ENCODE data around the gene SYNGR3.

SYNGR3 gene

DNA sequence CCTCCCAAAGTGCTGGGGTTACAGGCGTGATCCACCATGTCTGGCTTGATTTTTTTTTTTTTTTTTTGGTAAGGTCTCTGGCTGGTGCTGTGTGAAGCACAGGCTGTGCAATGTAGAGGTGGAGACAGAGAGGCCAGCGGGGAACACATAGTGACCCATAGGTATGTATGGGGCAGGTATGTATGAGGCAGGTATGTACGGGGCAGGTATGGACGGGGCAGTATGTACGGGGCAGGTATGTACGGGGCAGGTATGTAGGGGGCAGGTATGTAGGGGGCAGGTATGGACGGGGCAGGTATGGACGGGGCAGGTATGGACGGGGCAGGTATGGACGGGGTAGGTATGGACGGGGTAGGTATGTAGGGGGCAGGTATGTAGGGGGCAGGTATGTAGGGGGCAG is 40.3 kb upstream of the SYNGR3 start:
- TF ChIP-seq, protein P1, sequence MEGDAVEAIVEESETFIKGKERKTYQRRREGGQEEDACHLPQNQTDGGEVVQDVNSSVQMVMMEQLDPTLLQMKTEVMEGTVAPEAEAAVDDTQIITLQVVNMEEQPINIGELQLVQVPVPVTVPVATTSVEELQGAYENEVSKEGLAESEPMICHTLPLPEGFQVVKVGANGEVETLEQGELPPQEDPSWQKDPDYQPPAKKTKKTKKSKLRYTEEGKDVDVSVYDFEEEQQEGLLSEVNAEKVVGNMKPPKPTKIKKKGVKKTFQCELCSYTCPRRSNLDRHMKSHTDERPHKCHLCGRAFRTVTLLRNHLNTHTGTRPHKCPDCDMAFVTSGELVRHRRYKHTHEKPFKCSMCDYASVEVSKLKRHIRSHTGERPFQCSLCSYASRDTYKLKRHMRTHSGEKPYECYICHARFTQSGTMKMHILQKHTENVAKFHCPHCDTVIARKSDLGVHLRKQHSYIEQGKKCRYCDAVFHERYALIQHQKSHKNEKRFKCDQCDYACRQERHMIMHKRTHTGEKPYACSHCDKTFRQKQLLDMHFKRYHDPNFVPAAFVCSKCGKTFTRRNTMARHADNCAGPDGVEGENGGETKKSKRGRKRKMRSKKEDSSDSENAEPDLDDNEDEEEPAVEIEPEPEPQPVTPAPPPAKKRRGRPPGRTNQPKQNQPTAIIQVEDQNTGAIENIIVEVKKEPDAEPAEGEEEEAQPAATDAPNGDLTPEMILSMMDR (IDR thresholded peaks at IDR 0.05; ENCODE audit: low read length): no peak
- no peak for TF ChIP-seq EZH2 (optimal IDR thresholded peaks at IDR 0.05; ENCODE audit: low read depth, low read length)
- TF ChIP-seq EZH2phosphoT487 (IDR thresholded peaks at IDR 0.05; ENCODE audit: low read length): no peak
- peaks cover 13% of the 10 kb centered on the region for H3K27me3 ChIP-seq (replicated peaks; ENCODE audit: insufficient read depth, low read length)
- H2AFZ ChIP-seq (ENCODE audit: low read length): no peak overlapping the region
- H3K9me3 ChIP-seq (replicated peaks; ENCODE audit: insufficient read depth, low read length): no peaks in the 10 kb centered on the region
- no peaks in the 10 kb centered on the region for H4K20me1 ChIP-seq (ENCODE audit: insufficient read depth, low read length)
- H3K4me1 ChIP-seq (ENCODE audit: low read length): no peaks in the 10 kb centered on the region
- H3K4me2 ChIP-seq (ENCODE audit: low read depth, low read length): no peak overlapping the region
- no peaks in the 10 kb centered on the region for H3F3A ChIP-seq (ENCODE audit: insufficient read depth, low read length)
- no peaks in the 10 kb centered on the region for H3K36me3 ChIP-seq (replicated peaks; ENCODE audit: insufficient read depth, low read length)
- no peaks in the 10 kb centered on the region for H3K79me2 ChIP-seq (ENCODE audit: low read length)
- no peak overlapping the region for H3K4me3 ChIP-seq (ENCODE audit: low read length)
- H3K9ac ChIP-seq (ENCODE audit: low read length): no peak overlapping the region
- no peak overlapping the region for H3K27ac ChIP-seq (ENCODE audit: low read length)
- no peak for DNase-seq
- H3K9me2 ChIP-seq (replicated peaks; ENCODE audit: insufficient read depth, low read length): no peaks in the 10 kb centered on the region

DNA sequence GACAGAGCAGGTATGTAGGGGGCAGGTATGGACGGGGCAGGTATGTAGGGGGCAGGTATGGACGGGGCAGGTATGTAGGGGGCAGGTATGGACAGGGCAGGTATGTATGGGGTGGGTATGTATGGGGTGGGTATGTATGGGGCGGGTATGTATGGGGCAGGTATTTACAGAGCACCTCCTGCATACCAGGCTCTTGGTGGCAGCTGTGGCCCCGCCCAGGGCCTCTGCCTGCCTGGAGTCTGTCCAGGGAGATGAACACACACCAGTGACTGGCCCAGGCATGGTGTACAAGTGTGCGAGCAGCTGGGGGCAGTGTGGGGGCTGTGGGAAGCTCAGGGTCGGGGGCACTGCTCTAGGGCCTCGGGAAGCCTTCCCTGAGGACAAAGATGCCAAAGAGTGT is 39.7 kb upstream of the SYNGR3 start:
- Histone ChIP-seq H3K36me3 (replicated peaks; ENCODE audit: insufficient read depth, low read length) (no peaks in the 10 kb centered on the region), H3K4me2 (ENCODE audit: low read depth, low read length) (no peak overlapping the region), H3K79me2 (ENCODE audit: low read length) (no peaks in the 10 kb centered on the region), H2AFZ (ENCODE audit: low read length) (no peak overlapping the region), H4K20me1 (ENCODE audit: insufficient read depth, low read length) (no peaks in the 10 kb centered on the region), H3K27ac (ENCODE audit: low read length) (no peak overlapping the region), H3K9me2 (replicated peaks; ENCODE audit: insufficient read depth, low read length) (no peaks in the 10 kb centered on the region), H3K9me3 (replicated peaks; ENCODE audit: insufficient read depth, low read length) (no peaks in the 10 kb centered on the region), H3K27me3 (replicated peaks; ENCODE audit: insufficient read depth, low read length) (peaks cover 19% of the 10 kb centered on the region), H3K4me3 (ENCODE audit: low read length) (no peak overlapping the region), H3F3A (ENCODE audit: insufficient read depth, low read length) (no peaks in the 10 kb centered on the region), H3K9ac (ENCODE audit: low read length) (no peak overlapping the region), H3K4me1 (ENCODE audit: low read length) (no peaks in the 10 kb centered on the region)
- no peak for DNase-seq
- TF ChIP-seq, protein P1 (IDR thresholded peaks at IDR 0.05; ENCODE audit: low read length): no peak
- no peak for TF ChIP-seq EZH2 (optimal IDR thresholded peaks at IDR 0.05; ENCODE audit: low read depth, low read length)
- TF ChIP-seq EZH2phosphoT487 (IDR thresholded peaks at IDR 0.05; ENCODE audit: low read length): no peak

DNA sequence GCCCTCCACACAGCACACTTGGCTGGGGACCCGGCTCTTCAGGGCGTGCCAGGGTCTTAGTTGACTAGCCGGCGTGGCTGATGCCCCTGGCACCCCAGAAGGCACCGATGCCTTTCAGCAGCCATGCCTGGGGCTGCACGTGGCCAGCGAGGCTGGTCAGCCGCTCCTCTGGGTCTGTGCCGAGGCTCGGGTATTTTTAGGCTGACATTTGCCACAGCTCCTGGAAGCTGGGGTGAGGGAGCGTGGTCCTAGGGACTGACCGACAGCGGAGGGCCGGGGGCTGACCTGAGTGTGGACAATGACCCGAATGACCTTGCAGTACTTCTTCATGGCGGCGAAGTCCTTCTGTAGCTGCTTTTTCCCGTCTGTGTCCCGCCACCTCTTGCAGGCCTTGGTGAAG is 39.2 kb upstream of the SYNGR3 start:
- H3K9me3 ChIP-seq (replicated peaks; ENCODE audit: insufficient read depth, low read length): no peaks in the 10 kb centered on the region
- H3K9ac ChIP-seq (ENCODE audit: low read length): no peak overlapping the region
- DNase-seq: no peak
- H3K4me2 ChIP-seq (ENCODE audit: low read depth, low read length): no peak overlapping the region
- H3K27ac ChIP-seq (ENCODE audit: low read length): no peak overlapping the region
- no peak overlapping the region for H3K4me3 ChIP-seq (ENCODE audit: low read length)
- H2AFZ ChIP-seq (ENCODE audit: low read length): no peak overlapping the region
- TF ChIP-seq EZH2phosphoT487 (IDR thresholded peaks at IDR 0.05; ENCODE audit: low read length) (no peak), EZH2 (optimal IDR thresholded peaks at IDR 0.05; ENCODE audit: low read depth, low read length) (no peak)
- TF ChIP-seq, protein P1 (IDR thresholded peaks at IDR 0.05; ENCODE audit: low read length): no peak
- no peaks in the 10 kb centered on the region for H3K4me1 ChIP-seq (ENCODE audit: low read length)
- H3K9me2 ChIP-seq (replicated peaks; ENCODE audit: insufficient read depth, low read length): no peaks in the 10 kb centered on the region
- no peaks in the 10 kb centered on the region for H3K79me2 ChIP-seq (ENCODE audit: low read length)
- H3K36me3 ChIP-seq (replicated peaks; ENCODE audit: insufficient read depth, low read length): no peaks in the 10 kb centered on the region
- no peaks in the 10 kb centered on the region for H4K20me1 ChIP-seq (ENCODE audit: insufficient read depth, low read length)
- peaks cover 21% of the 10 kb centered on the region for H3K27me3 ChIP-seq (replicated peaks; ENCODE audit: insufficient read depth, low read length)
- H3F3A ChIP-seq (ENCODE audit: insufficient read depth, low read length): no peaks in the 10 kb centered on the region

All from MM.1S (cell line).